ENCODE results near the gene SPINK9.
"Not testable (repeated sequence)": the region's sequence is repeated elsewhere in the genome, so short reads cannot be mapped to it uniquely, and the experiment has no call there.

SPINK9 gene

DNA sequence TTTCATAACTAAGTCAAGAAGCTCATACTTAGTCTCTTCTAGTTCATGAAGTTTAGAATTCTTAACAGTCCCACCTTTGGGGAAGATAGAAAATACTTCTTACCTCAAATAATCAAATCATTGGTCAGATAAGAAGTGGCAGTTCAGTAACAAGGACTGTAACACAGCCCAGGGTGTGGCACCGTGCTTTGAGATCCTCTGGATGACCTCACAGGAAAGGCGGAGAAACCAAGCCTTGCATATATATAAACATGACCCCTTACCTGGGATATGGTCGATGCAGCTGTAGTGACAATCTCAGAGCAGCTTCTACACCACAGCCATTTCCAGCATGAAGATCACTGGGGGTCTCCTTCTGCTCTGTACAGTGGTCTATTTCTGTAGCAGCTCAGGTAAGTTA lies 23.2 kb upstream of the SPINK9 start, which contains the start of gene SPINK7:
SPINK7 (plus strand) TSS at position 271 of the 400 bp plus-strand sequence; CDS start at position 332, 61 bp downstream.
- no peak within 1 kb of the TSS for H3K4me3 ChIP-seq (ENCODE audit: low read depth, low read length)
- TF ChIP-seq, protein P1, sequence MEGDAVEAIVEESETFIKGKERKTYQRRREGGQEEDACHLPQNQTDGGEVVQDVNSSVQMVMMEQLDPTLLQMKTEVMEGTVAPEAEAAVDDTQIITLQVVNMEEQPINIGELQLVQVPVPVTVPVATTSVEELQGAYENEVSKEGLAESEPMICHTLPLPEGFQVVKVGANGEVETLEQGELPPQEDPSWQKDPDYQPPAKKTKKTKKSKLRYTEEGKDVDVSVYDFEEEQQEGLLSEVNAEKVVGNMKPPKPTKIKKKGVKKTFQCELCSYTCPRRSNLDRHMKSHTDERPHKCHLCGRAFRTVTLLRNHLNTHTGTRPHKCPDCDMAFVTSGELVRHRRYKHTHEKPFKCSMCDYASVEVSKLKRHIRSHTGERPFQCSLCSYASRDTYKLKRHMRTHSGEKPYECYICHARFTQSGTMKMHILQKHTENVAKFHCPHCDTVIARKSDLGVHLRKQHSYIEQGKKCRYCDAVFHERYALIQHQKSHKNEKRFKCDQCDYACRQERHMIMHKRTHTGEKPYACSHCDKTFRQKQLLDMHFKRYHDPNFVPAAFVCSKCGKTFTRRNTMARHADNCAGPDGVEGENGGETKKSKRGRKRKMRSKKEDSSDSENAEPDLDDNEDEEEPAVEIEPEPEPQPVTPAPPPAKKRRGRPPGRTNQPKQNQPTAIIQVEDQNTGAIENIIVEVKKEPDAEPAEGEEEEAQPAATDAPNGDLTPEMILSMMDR (IDR thresholded peaks at IDR 0.05; ENCODE audit: low read depth, low read length): no peak

DNA sequence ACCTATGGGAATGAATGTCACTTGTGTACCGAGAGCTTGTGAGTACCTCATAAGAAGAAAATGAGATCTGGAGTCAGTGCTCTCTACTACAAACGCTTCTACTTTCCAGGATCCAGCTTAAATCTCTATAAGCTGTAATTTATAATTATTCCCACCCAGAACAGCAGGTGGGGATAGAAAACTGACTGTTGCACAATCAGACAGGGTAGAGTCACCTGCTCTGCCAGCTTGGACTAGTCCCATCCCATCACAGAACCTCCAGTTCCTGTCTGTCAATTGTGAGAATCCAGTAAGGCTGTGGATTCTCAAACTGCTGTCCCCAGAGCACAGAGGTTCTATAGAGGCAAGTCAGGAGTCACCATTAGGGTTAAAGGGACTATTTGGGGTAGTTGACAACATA lies 21.2 kb upstream of the SPINK9 start:
- no peak overlapping the region for H3K4me3 ChIP-seq (ENCODE audit: low read depth, low read length)
- TF ChIP-seq, protein P1 (IDR thresholded peaks at IDR 0.05; ENCODE audit: low read depth, low read length): no peak

DNA sequence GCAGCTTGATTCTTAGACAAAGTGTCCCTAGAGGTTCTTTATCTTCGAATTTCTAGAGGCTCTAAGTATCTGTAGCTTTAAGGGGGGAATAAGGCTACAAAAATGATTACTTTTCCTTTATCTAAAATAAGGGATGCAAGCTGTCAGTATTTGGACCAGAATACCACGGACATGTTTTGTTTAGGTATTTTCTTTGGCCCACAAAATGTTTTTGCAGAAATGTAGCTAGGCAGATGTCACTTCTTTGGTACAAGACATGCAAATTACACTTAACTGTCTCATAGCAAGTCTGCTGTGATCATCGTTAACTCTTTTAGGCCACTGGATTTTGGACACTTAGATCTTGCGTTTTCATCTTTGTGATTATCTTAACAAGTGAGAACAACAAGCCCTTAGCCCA lies 20.6 kb upstream of the SPINK9 start:
- H3K4me3 ChIP-seq (ENCODE audit: low read depth, low read length): no peak overlapping the region
- TF ChIP-seq, protein P1 (IDR thresholded peaks at IDR 0.05; ENCODE audit: low read depth, low read length): no peak

DNA sequence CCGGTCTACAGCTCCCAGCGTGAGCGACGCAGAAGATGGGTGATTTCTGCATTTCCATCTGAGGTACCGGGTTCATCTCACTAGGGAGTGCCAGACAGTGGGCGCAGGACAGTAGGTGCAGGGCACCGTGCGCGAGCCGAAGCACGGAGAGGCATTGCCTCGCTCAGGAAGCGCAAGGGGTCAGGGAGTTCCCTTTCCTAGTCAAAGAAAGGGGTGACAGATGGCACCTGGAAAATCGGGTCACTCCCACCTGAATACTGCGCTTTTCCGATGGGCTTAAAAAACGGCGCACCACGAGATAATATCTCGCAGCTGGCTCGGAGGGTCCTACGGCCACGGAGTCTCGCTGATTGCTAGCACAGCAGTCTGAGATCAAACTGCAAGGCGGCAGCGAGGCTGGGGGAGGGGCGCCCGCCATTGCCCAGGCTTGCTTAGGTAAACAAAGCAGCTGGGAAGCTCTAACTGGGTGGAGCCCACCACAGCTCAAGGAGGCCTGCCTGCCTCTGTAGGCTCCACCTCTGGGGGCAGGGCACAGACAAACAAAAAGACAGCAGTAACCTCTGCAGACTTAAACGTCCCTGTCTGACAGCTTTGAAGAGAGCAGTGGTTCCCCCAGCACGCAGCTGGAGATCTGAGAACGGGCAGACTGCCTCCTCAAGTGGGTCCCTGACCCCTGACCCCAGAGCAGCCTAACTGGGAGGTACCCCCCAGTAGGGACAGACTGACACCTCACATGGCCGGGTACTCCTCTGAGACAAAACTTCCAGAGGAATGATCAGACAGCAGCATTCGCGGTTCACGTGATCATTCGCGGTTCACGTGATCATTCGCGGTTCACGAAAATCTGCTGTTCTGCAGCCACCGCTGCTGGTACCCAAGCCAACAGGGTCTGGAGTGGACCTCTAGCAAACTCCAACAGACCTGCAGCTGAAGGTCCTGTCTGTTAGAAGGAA lies 15.1 kb upstream of the SPINK9 start:
- H3K4me3 ChIP-seq (ENCODE audit: low read depth, low read length): not testable (repeated sequence)

DNA sequence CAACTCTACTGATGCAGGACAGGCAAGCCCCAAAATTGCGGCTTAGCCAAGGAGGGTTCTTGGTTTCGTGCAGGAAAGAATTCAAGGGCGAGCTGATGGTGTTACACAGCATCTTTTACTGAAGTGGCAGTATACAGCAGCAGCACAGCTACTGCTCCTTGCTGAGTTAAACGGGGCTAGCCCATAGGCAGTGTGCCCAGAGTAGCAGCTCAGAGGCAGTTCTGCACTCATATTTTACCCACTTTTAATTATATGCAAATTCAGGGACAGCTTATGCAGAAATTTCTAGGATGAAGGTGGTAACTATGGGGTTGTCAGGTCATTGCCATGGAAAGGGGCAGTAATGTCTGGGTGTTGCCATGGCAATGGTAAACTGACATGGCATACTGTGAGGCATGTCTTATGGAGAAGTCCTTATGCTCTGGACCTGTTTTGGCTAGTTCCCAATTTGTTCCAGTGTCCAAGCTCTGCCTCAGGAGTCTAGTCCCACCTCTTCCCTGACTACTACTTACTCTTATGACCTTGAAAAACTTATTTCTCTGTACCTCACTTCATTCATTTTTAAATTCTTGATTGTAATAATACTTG lies 2.0 kb upstream of the SPINK9 start:
- H3K4me3 ChIP-seq (ENCODE audit: low read depth, low read length): no peak overlapping the region
- TF ChIP-seq, protein P1 (IDR thresholded peaks at IDR 0.05; ENCODE audit: low read depth, low read length): no peak

DNA sequence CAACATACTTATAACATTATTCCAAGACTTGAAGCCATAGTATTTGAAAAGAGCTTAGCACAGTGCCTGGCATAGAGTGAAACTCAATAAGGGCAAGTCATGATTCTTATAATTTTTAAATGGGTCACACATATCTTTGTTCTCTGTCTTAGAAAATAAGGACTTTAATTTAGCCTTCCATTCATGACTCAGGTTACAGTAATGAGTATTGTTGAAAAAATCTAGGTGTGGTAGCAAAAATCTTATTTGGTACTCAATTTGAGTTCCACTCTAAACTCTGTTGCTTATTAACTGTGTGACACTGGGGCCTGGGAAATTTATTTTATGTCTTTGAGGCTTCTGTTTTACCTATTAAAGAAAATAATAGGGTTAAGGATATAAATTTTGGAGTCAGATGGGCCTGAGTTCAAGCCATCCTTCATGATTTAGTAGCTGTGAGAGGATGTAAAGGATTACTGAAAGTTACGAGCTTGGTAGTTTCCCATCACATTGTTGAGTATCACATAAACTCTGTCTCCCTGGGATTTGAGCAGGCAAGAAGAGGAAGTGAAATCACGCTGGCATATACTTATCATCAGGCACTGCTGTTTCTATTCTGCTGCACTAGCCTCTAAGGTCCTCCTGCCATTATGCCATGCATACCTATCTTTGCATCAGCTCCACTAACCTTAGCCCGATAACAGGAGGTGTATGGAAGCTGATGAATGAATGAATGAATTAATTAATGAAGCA lies 1.5 kb downstream of the SPINK9 start:
- TF ChIP-seq, protein P1 (IDR thresholded peaks at IDR 0.05; ENCODE audit: low read depth, low read length): no peak
- no peak overlapping the region for H3K4me3 ChIP-seq (ENCODE audit: low read depth, low read length)

DNA sequence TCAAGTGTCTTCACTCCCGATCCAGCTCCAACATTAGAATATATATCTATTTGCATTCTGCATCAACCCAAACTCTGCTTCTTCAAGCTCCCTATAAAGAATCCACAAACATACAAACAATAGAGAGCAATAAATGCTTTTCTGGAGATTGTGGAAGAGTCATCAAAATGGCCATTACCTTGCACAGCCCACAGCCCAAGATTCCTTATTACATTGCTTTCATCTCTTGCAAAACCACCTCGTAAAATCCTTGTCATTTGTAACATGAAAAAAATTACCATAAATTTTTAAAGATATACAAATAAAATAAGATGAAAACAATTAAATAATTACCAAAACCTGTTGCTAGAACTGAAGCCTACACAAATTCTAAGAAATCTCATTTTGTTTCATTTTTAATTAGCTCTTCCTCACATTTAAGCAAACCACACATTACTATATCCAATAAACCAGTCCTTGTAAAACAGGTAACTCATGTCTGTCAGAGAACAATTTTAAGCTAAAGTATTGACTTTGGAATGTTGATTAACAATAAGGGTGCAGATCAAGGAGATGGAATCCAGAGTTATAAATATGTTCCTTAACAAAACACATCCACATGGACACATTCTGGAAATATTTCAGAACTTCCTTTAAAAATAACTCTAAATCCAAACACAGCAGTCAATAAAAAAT lies 7.1 kb downstream of the SPINK9 start:
- TF ChIP-seq, protein P1 (IDR thresholded peaks at IDR 0.05; ENCODE audit: low read depth, low read length): no peak
- no peak overlapping the region for H3K4me3 ChIP-seq (ENCODE audit: low read depth, low read length)
